Tibial nerve (tissue), 4 donors: ENCODE data around the gene RRM1. TPM values are rescaled to one million over a fixed set of nuclear protein-coding genes. Genes with fewer than 3 reads are reported as not detected.
A peak's percentile ranks its signal among the peaks of the same experiment; 100 is the strongest.

Source experiments
- DNase-seq, 2 donors: peaks; one replicate each; pipeline ENCODE4 v3.0.0-alpha.2; 2019; ENCODE audit warnings: low spot score in 2 of 2
- H3K27ac ChIP-seq, 4 donors: fragments of 200-600 bp; sonication (generic) in 3 of 4; one replicate each; pipeline ENCODE4 v1.5.1; 2017 to 2019; ENCODE audit warnings: mild to moderate bottlenecking in 1 of 4
- H3K27me3 ChIP-seq, 2 donors: fragments of 200-600 bp; sonication (generic) in 1 of 2; one replicate each; pipeline versions ENCODE4 v1.5.1 to v1.6.0; 2017 to 2019
- H3K36me3 ChIP-seq, 3 donors: fragments of 200-600 bp; sonication (generic); one replicate each; pipeline ENCODE4 v1.5.1; 2018 to 2019
- H3K4me1 ChIP-seq, 4 donors: fragments of 200-600 bp; sonication (generic) in 3 of 4; one replicate each; pipeline ENCODE4 v1.5.1; 2017 to 2019
- H3K4me3 ChIP-seq, 4 donors: fragments of 200-600 bp; sonication (generic) in 3 of 4; one replicate each; pipeline ENCODE4 v1.5.1; 2017 to 2019; ENCODE audit warnings: mild to moderate bottlenecking in 1 of 4, moderate library complexity in 1 of 4
- H3K9me3 ChIP-seq, 4 donors: fragments of 200-600 bp; sonication (generic) in 3 of 4; one replicate each; pipeline ENCODE4 v1.5.1; 2017 to 2019
- CTCF ChIP-seq, 5 experiments: fragments of 200-600 bp in 3 of 5; fragments of 450-650 bp in 2 of 5; sonication (generic) in 3 of 5; IDR thresholded peaks; one replicate each; pipeline ENCODE4 v1.5.1; 2016 to 2019; ENCODE audit warnings: antibody characterized with exemption in 5 of 5, mild to moderate bottlenecking in 3 of 5, moderate library complexity in 2 of 5
- EP300 ChIP-seq, 2 donors: sonication (generic); formaldehyde crosslinking; IDR thresholded peaks; one replicate each; pipeline ENCODE4 v1.6.1; 2017; ENCODE audit warnings: antibody characterized with exemption in 2 of 2, mild to moderate bottlenecking in 1 of 2
- POLR2A ChIP-seq, 2 donors: fragments of 450-650 bp; IDR thresholded peaks; one replicate each; pipeline ENCODE4 v1.6.1; 2017; ENCODE audit warnings: antibody characterized with exemption in 2 of 2, mild to moderate bottlenecking in 2 of 2, moderate library complexity in 2 of 2
- WGBS, 2 donors: methylation state at CpG; one replicate each; pipeline ENCODE4 v1.1.5; 2018; 5-methylcytosine and 5-hydroxymethylcytosine counted together
- total RNA-seq, 4 donors: library from RNA; depleted of rRNA; stranded (reverse); fragments of >200 nt; gene quantifications; one replicate each; pipeline ENCODE4 v1.1.0, GENCODE V29; 2016

The RRM1 gene
- total RNA-seq, 4 donors from 2014 or later: 23.3 to 35.2 (median 31.5) TPM

- TF ChIP-seq CTCF (IDR thresholded peaks at IDR 0.05) (peak; percentile 95 to 97 (median 97)), POLR2A (IDR thresholded peaks at IDR 0.05) (no peak), EP300 (IDR thresholded peaks at IDR 0.05) (no peak)
- DNase-seq: peak; percentile 87 to 91
- H3K27me3 ChIP-seq: no peaks in the 10 kb centered on the region
- peak overlapping the region; percentile 18 to 79 (median 70) for H3K27ac ChIP-seq
- H3K9me3 ChIP-seq: no peaks in the 10 kb centered on the region
- peaks cover 0 to 9% (median 0%) of the 10 kb centered on the region in 4 donors for H3K4me1 ChIP-seq
- H3K36me3 ChIP-seq: no peaks in the 10 kb centered on the region
- WGBS, 2 donors: 1 to 3% methylated on average over 29 to 45 of the region's 83 CpGs
- H3K4me3 ChIP-seq: peak overlapping the region; percentile 40 to 63 (median 54)
Observed at GRCh38 chr11:4187055-4187988, 92.7 kb downstream of the RRM1 start.

Other genes with a start within 250 kb of the RRM1 start
- gene STIM1, start 239.1 kb upstream of the RRM1 start, total RNA-seq: 10 to 100 TPM; 51.3 to 70.1 (median 59.8) TPM